AG04449 (cell line): Measurements from ENCODE around the gene RANBP17.

ENCODE experiments used
- CTCF ChIA-PET: fragments of 350-600 bp; formaldehyde crosslinking; extraction: SDS; loops from one replicate; lab custom pipeline; 2021; ENCODE audit warnings: antibody characterized with exemption; lab: Yijun Ruan, JAX
- POLR2A ChIA-PET: fragments of 400-600, 350-600 bp; formaldehyde crosslinking; extraction: SDS; loops from one replicate; lab custom pipeline; 2020; ENCODE audit warnings: antibody characterized with exemption, inconsistent platforms; lab: Yijun Ruan, JAX
- DNase-seq: peaks from one replicate; pipeline ENCODE4 v3.0.0-alpha.2; 2010; ENCODE audit warnings: low read depth, low spot score
- H3K4me3 ChIP-seq: 2 replicates; pipeline ENCODE4 v1.5.1; 2011; ENCODE audit warnings: low read depth, mild to moderate bottlenecking, control low read depth, low read length
- TF ChIP-seq, protein P1 (sequence below): IDR thresholded peaks from one replicate; pipeline ENCODE4 v1.5.1; 2011; ENCODE audit warnings: mild to moderate bottlenecking, moderate library complexity, low read length, control low read depth, inconsistent platforms; ENCODE audit not compliant: insufficient read depth; ENCODE audit errors: missing control alignments

Gene RANBP17

DNA sequence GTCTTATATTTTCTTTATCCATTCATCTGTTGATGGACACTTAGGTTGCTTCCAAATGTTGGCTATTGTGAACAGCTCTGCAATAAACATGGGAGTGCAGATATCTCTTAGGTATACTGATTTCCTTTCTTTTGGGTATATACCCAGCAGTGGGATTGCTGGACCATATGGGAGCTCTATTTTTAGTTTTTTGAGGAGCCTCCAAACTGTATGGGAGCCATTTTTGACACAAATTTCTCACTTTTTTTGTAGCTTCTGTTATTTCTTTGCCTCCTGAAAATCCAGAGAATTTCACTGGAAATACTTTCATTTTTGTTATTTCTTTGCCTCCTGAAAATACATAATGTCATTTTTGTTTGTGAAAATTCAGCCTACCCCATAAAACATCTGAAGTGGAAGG lies 15.0 kb upstream of the RANBP17 start:
- no peak for DNase-seq
- TF ChIP-seq, protein P1, sequence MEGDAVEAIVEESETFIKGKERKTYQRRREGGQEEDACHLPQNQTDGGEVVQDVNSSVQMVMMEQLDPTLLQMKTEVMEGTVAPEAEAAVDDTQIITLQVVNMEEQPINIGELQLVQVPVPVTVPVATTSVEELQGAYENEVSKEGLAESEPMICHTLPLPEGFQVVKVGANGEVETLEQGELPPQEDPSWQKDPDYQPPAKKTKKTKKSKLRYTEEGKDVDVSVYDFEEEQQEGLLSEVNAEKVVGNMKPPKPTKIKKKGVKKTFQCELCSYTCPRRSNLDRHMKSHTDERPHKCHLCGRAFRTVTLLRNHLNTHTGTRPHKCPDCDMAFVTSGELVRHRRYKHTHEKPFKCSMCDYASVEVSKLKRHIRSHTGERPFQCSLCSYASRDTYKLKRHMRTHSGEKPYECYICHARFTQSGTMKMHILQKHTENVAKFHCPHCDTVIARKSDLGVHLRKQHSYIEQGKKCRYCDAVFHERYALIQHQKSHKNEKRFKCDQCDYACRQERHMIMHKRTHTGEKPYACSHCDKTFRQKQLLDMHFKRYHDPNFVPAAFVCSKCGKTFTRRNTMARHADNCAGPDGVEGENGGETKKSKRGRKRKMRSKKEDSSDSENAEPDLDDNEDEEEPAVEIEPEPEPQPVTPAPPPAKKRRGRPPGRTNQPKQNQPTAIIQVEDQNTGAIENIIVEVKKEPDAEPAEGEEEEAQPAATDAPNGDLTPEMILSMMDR = no peak
- POLR2A ChIA-PET = no interaction called here
- no peak overlapping the region for H3K4me3 ChIP-seq
- CTCF ChIA-PET = no interaction called here

DNA sequence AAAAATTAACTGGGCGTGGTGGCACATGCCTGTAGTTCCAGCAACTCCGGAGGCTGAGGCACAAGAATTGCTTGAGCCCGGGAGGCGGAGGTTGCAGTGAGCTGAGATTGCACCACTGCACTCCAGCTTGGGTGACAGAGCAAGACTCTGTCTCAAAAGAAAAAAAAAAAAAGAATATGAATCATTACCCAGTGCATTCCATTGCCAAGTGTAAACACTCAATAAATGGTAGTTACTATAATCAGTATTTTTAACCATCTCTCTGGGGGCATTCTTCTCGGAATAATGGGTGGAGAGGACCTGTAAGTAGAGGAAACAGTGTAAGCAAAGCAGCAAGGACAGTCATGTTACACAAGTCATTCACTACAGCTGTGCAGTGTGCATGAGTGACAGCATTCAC lies 13.8 kb upstream of the RANBP17 start:
- no peak for DNase-seq
- TF ChIP-seq, protein P1 = no peak
- ChIA-PET POLR2A (no interaction called here), CTCF (no interaction called here)
- H3K4me3 ChIP-seq = no peak overlapping the region

DNA sequence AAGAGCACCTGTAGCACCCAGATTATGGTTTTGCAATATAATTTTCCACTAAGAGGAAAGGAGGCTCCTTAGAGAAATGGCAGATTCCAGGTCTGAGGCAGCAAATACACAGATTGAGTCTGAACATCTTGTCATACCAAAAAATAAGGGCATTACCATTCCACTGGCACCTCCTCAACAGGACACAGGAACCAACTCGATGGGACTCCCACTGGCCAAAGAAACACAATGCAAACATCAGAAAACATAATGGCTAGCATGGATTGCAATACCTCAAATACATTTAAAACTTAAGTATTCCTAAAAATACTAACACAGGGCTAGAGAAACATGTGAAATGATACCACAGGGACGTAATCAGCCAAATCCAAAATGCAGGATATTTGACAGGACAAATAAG lies 12.4 kb upstream of the RANBP17 start:
- ChIA-PET CTCF (no interaction called here), POLR2A (no interaction called here)
- TF ChIP-seq, protein P1 = no peak
- DNase-seq = no peak
- H3K4me3 ChIP-seq = no peak overlapping the region

DNA sequence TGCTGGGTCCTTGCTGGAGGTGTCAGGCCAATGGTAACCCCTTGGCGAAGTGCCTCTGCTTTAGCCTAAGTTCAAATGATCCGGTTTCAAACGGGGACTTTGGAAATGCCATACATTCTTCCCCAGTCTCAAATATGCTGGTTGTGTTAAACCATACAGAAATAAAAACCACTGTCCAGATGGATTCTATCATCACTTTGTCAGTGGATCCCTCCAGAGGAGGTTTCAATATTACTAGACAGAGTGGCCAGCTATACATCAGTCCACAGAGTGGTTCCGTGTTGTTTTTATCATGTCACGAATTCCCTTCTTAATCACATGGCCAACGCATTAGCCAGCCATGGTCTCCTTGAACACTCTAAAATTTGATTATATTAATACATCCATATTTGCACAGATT lies 7.3 kb upstream of the RANBP17 start:
- TF ChIP-seq, protein P1 = no peak
- DNase-seq = no peak
- CTCF ChIA-PET = no interaction called here
- H3K4me3 ChIP-seq = no peak overlapping the region
- POLR2A ChIA-PET = no interaction called here

DNA sequence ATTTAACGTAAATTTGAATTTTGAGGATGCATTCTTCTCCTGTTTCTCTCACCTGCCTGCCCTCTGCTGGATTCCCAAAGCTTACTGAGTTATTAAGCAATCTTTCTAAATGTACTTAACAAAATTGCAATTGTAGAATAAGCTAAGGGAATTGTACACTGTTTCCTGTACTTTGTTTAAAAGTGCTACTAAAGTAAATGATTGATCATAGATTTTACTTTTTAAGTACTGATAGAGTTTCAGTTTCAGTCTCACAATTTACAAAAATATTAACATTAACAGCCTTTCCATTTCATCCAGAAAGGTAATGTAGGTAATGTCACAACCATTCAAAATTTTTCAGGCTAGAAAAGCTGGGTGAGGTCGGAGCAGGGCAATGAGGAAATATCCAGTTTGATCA lies 4.8 kb upstream of the RANBP17 start:
- ChIA-PET CTCF (no interaction called here), POLR2A (no interaction called here)
- H3K4me3 ChIP-seq = no peak overlapping the region
- TF ChIP-seq, protein P1 = no peak
- DNase-seq = no peak

DNA sequence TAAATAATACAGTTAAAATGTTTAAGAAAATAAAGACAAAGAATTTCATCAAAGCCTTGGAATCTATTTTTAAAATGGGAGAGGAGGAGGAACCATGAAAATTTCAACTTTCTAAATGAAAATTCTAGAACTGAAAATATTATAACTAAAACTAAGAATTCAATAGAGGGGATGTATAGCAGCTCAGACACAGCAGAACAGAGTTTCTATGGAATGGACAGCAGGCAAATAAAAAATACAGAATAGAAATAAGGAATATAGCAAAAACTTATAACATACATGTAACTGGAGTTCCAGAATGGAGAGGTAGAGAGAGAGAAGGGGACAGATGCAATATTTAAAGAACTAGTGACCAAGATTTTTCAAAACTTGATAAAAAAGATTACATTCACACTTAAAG lies 1.4 kb upstream of the RANBP17 start:
- POLR2A ChIA-PET = no interaction called here
- TF ChIP-seq, protein P1 = no peak
- no peak for DNase-seq
- H3K4me3 ChIP-seq = no peak overlapping the region
- CTCF ChIA-PET = no interaction called here
